ENCODE measurements around the gene NPR3.

The NPR3 gene

DNA sequence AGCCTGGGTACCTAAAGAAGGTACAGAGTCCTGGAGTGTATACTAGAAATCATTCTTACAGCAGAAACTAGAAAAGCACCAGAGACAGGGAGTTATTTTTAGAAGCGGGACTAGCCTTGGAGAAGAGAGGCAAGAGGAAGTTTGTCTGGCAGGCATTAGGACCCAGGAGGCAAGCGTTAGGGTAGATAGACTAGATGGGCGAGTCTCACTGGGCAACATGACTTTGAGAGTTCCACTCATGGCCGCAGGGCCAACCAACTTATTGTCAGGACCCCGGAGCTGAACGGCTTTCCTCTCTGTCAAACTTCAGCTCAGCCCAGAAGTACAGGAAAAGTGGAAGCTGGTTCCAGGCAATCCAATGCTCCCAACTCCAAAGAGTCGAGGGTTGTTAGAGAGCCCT is 34.1 kb upstream of the NPR3 start:
- H4K20me1 ChIP-seq (ENCODE audit: insufficient read depth): no peaks in the 10 kb centered on the region
- no peaks in the 10 kb centered on the region for H3K36me3 ChIP-seq (ENCODE audit: insufficient read depth)
- no peak overlapping the region for H3K4me2 ChIP-seq
- no peak overlapping the region for H2AFZ ChIP-seq (ENCODE audit: low read depth)
- H3K9ac ChIP-seq: no peak overlapping the region
- no peak overlapping the region for H3K27ac ChIP-seq
- H3K79me2 ChIP-seq (ENCODE audit: insufficient read depth, low read depth): no peaks in the 10 kb centered on the region
- H3K4me1 ChIP-seq (ENCODE audit: low read depth, poor library complexity, severe bottlenecking): no peaks in the 10 kb centered on the region
- no peaks in the 10 kb centered on the region for H3K27me3 ChIP-seq (ENCODE audit: insufficient read depth, low read depth)
- TF ChIP-seq, protein P1, sequence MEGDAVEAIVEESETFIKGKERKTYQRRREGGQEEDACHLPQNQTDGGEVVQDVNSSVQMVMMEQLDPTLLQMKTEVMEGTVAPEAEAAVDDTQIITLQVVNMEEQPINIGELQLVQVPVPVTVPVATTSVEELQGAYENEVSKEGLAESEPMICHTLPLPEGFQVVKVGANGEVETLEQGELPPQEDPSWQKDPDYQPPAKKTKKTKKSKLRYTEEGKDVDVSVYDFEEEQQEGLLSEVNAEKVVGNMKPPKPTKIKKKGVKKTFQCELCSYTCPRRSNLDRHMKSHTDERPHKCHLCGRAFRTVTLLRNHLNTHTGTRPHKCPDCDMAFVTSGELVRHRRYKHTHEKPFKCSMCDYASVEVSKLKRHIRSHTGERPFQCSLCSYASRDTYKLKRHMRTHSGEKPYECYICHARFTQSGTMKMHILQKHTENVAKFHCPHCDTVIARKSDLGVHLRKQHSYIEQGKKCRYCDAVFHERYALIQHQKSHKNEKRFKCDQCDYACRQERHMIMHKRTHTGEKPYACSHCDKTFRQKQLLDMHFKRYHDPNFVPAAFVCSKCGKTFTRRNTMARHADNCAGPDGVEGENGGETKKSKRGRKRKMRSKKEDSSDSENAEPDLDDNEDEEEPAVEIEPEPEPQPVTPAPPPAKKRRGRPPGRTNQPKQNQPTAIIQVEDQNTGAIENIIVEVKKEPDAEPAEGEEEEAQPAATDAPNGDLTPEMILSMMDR (conservative IDR thresholded peaks at IDR 0.05; ENCODE audit: low read depth, low read length): no peak
- H3K4me3 ChIP-seq (IDR thresholded peaks at IDR 0.05; ENCODE audit: insufficient read depth, low read depth, low read length): no peak overlapping the region

DNA sequence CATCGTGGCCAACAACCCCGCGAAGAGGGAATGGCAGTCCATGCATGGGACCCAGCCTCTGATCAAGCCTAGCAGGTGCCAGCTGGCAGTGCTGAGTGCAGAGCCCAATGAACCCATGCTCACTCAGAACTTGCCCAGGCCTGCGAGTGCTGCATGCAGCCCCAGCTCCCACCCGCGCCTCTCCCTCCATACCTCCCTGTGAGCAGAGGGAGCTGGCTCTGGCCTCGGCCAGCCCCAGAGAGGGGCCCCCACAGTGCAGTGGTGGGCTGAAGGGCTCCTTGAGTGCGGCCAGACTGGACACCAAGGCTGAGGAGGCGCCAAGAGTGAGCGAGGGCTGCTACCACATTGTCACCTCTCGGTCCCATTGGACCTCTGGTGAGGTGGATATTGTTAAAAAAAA is 32.6 kb upstream of the NPR3 start:
- no peaks in the 10 kb centered on the region for H3K36me3 ChIP-seq (ENCODE audit: insufficient read depth)
- TF ChIP-seq, protein P1 (conservative IDR thresholded peaks at IDR 0.05; ENCODE audit: low read depth, low read length): no peak
- no peaks in the 10 kb centered on the region for H4K20me1 ChIP-seq (ENCODE audit: insufficient read depth)
- H3K4me3 ChIP-seq (IDR thresholded peaks at IDR 0.05; ENCODE audit: insufficient read depth, low read depth, low read length): no peak overlapping the region
- no peak overlapping the region for H3K4me2 ChIP-seq
- no peak overlapping the region for H3K9ac ChIP-seq
- no peaks in the 10 kb centered on the region for H3K27me3 ChIP-seq (ENCODE audit: insufficient read depth, low read depth)
- no peak overlapping the region for H2AFZ ChIP-seq (ENCODE audit: low read depth)
- H3K4me1 ChIP-seq (ENCODE audit: low read depth, poor library complexity, severe bottlenecking): no peaks in the 10 kb centered on the region
- H3K79me2 ChIP-seq (ENCODE audit: insufficient read depth, low read depth): no peaks in the 10 kb centered on the region
- no peak overlapping the region for H3K27ac ChIP-seq

DNA sequence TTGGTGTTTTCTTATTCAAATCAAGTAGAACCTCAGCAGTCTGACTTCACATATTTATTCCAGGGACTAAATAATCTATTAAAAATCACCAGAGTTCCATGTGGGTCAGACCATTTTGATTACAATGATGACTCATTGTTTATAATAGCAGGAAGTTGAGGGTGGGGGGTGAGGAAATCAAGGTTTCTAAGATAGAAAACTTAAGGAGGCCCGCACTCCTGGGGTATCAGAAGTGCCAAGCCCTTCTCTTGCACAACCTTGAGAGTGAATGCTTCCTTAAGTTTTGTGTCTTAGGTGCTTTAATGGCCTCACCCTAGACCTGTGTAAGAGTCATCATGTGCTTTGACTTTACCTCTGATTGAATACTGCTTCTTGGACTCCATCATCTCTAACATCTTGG is 31.9 kb upstream of the NPR3 start:
- Histone ChIP-seq H3K27me3 (ENCODE audit: insufficient read depth, low read depth) (no peaks in the 10 kb centered on the region), H3K27ac (no peak overlapping the region), H2AFZ (ENCODE audit: low read depth) (no peak overlapping the region), H4K20me1 (ENCODE audit: insufficient read depth) (no peaks in the 10 kb centered on the region), H3K4me1 (ENCODE audit: low read depth, poor library complexity, severe bottlenecking) (no peaks in the 10 kb centered on the region), H3K36me3 (ENCODE audit: insufficient read depth) (no peaks in the 10 kb centered on the region), H3K79me2 (ENCODE audit: insufficient read depth, low read depth) (no peaks in the 10 kb centered on the region), H3K4me3 (IDR thresholded peaks at IDR 0.05; ENCODE audit: insufficient read depth, low read depth, low read length) (no peak overlapping the region), H3K4me2 (no peak overlapping the region), H3K9ac (no peak overlapping the region)
- TF ChIP-seq, protein P1 (conservative IDR thresholded peaks at IDR 0.05; ENCODE audit: low read depth, low read length): no peak

DNA sequence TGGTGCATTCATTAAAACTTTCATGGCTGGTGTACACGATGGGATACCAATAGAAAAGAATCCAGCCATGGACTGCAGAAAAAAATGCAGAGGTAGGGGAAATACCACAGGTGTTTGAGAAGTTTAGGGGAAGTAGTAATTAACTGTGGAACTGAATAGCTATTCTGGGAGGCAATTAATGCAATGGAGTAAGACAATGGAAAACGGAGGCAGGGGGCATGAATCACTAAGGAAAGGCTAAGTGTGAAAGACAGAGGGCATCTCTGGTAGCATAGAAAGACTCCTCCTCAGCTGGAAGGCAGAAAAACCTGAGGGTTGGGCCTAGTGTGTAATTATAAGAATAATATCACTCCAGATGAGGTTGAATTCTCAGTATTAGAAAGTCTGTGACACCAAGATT is 30.9 kb upstream of the NPR3 start:
- Histone ChIP-seq H3K79me2 (ENCODE audit: insufficient read depth, low read depth) (no peaks in the 10 kb centered on the region), H3K4me3 (IDR thresholded peaks at IDR 0.05; ENCODE audit: insufficient read depth, low read depth, low read length) (no peak overlapping the region), H3K9ac (no peak overlapping the region), H3K27me3 (ENCODE audit: insufficient read depth, low read depth) (no peaks in the 10 kb centered on the region), H3K4me1 (ENCODE audit: low read depth, poor library complexity, severe bottlenecking) (no peaks in the 10 kb centered on the region), H2AFZ (ENCODE audit: low read depth) (no peak overlapping the region), H3K27ac (no peak overlapping the region), H3K36me3 (ENCODE audit: insufficient read depth) (no peaks in the 10 kb centered on the region), H4K20me1 (ENCODE audit: insufficient read depth) (no peaks in the 10 kb centered on the region), H3K4me2 (no peak overlapping the region)
- TF ChIP-seq, protein P1 (conservative IDR thresholded peaks at IDR 0.05; ENCODE audit: low read depth, low read length): no peak

DNA sequence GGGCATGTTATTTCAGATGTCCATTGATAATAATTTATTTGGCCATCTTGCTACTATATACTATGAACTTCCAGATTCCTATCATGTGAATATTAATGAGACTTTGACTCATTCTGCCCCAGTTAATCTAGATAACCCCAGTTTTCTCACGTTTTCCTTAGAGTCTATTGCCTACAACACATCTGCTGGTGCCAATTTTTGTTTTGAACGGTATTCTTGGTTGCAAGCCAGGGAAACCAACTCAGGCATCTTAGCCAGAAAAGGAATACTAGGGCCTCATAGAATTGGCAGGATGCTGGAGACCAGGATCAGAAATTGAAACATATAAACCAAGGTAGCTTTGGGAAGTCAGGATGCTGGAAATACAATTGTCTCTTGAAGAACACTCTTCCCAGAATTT is 28.0 kb upstream of the NPR3 start:
- no peak overlapping the region for H3K9ac ChIP-seq
- H4K20me1 ChIP-seq (ENCODE audit: insufficient read depth): no peaks in the 10 kb centered on the region
- no peaks in the 10 kb centered on the region for H3K27me3 ChIP-seq (ENCODE audit: insufficient read depth, low read depth)
- no peak overlapping the region for H3K4me2 ChIP-seq
- no peaks in the 10 kb centered on the region for H3K79me2 ChIP-seq (ENCODE audit: insufficient read depth, low read depth)
- TF ChIP-seq, protein P1 (conservative IDR thresholded peaks at IDR 0.05; ENCODE audit: low read depth, low read length): no peak
- H3K4me3 ChIP-seq (IDR thresholded peaks at IDR 0.05; ENCODE audit: insufficient read depth, low read depth, low read length): no peak overlapping the region
- H3K27ac ChIP-seq: no peak overlapping the region
- no peaks in the 10 kb centered on the region for H3K4me1 ChIP-seq (ENCODE audit: low read depth, poor library complexity, severe bottlenecking)
- no peaks in the 10 kb centered on the region for H3K36me3 ChIP-seq (ENCODE audit: insufficient read depth)
- no peak overlapping the region for H2AFZ ChIP-seq (ENCODE audit: low read depth)

All from KMS-11 (cell line).